Natural killer cell treated with Interleukin-12 subunit alpha and Interleukin-12 subunit beta and Interleukin-15 and Interleukin-18, amount 100 ng/mL, for 72 hours (primary cell): ENCODE measurements around the gene HIF3A. TPM values are rescaled to one million over a fixed set of nuclear protein-coding genes. Genes with fewer than 3 reads are reported as not detected.
"Not testable (repeated sequence)": the region's sequence is repeated elsewhere in the genome, so short reads cannot be mapped to it uniquely, and the experiment has no call there.

Experiments used
- ATAC-seq, 2 donors: fragments of 150-1000 bp; cut with Tn5 transposase in 1 of 2; sonication (Bioruptor Pico), chemical (Tn5 transposase) in 1 of 2; 2 replicates each; pipeline ENCODE4 v1.10.0; 2021
- DNase-seq: peaks from one replicate; pipeline ENCODE4 v3.0.0; 2022; ENCODE audit warnings: low spot score
- H3K27ac Mint-ChIP-seq, 2 donors: 1 replicate in 1 of 2; 2 replicates in 1 of 2; pipeline ENCODE4 v1.8.0; 2022; ENCODE audit warnings: mixed read lengths in 2 of 2, mild to moderate bottlenecking in 1 of 2, moderate library complexity in 1 of 2
- H3K27me3 Mint-ChIP-seq, 2 donors: 1 replicate in 1 of 2; 2 replicates in 1 of 2; pipeline ENCODE4 v1.8.0; 2022; ENCODE audit warnings: mixed read lengths in 2 of 2
- H3K36me3 Mint-ChIP-seq: one replicate; pipeline ENCODE4 v1.8.0; 2022; ENCODE audit warnings: mixed read lengths
- H3K4me1 Mint-ChIP-seq, 2 donors: 1 replicate in 1 of 2; 2 replicates in 1 of 2; pipeline ENCODE4 v1.8.0; 2022; ENCODE audit warnings: low read depth in 2 of 2, mixed read lengths in 2 of 2, mild to moderate bottlenecking in 1 of 2
- H3K4me3 Mint-ChIP-seq: one replicate; pipeline ENCODE4 v1.8.0; 2022; ENCODE audit warnings: mixed read lengths
- H3K9me3 Mint-ChIP-seq: 2 replicates; pipeline ENCODE4 v1.8.0; 2022; ENCODE audit warnings: mixed read lengths
- total RNA-seq, 2 donors: library from RNA; stranded (reverse); gene quantifications; one replicate each; pipeline ENCODE4 v1.2.3, GENCODE V29; 2022

Gene HIF3A
- total RNA-seq, 2 donors from 2014 or later: not detected

DNA sequence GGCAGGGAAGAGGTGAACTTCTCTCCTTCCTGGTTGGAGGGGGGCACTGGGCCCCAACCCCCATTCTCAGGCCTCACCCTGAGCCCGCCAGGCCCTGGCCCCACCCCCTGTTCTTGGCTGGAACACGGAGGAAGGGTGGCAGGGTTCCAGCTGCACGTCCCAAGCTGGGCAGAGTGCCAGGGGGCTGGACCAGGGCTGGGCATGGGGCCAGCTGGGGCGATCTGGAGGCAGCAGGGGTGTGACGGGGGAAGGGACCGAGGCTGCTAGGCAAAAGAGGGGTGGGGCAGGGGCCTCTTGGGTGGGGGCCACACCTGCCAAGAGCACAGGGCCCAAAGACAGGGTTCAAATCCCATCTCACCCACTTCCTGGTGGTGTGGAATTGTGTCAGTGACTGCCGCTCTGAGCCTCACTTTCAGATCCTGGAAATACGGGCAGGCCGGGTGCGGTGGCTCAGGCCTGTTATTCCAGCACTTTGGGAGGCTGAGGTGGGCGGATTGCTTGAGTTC lies 2.2 kb downstream of the HIF3A start:
- Mint-ChIP-seq H3K4me1 (no peaks in the 10 kb centered on the region), H3K9me3 (no peaks in the 10 kb centered on the region), H3K27me3 (peaks cover 19 to 25% of the 10 kb centered on the region in 2 donors), H3K36me3 (no peaks in the 10 kb centered on the region), H3K4me3 (no peak overlapping the region), H3K27ac (no peak overlapping the region)
- ATAC-seq: no peak
- no peak for DNase-seq

DNA sequence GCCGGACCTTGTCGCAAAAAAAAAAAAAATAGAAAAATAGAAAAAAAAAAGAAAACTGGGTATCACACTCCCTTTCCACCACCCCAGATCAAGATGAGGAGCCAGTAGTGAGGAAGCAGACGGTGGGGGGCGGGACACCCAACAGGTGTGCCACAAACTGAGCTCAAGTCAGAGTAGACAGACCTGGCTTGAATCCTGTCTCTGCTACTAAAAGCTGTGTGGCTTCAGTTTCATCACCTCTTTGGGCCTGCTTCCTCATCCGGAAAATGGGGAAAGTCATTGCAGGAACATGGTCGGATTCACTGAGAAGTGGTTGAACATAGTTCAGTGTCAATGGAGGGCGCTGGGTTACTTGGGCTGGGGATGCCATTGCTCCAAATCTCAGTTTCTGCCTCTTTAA lies 2.9 kb downstream of the HIF3A start:
- H3K27ac Mint-ChIP-seq: no peak overlapping the region
- DNase-seq: no peak
- H3K36me3 Mint-ChIP-seq: no peaks in the 10 kb centered on the region
- H3K4me3 Mint-ChIP-seq: no peak overlapping the region
- no peaks in the 10 kb centered on the region for H3K4me1 Mint-ChIP-seq
- no peaks in the 10 kb centered on the region for H3K9me3 Mint-ChIP-seq
- H3K27me3 Mint-ChIP-seq: peaks cover 14 to 19% of the 10 kb centered on the region in 2 donors
- no peak for ATAC-seq

DNA sequence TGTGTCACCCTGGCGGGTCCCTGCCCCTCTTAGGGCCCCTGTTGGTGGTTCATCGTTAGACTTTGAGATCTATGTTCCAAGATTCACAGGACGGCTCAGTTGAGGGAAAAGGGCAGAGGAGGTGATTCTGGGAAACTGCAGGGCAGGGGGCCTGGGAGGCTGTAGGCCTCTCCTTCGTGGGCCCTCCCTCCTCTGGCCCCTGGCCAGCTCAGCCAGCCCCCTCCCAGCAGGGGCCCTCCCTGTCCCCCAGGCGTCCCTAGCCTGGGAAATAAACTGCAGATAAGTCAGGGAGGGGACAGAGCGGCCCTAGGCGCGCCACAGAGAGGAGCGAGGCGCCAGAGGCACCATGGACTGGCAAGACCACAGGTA lies 6.5 kb downstream of the HIF3A start:
- no peak overlapping the region for H3K27ac Mint-ChIP-seq
- peaks cover 3% of the 10 kb centered on the region for H3K9me3 Mint-ChIP-seq
- ATAC-seq: no peak
- H3K27me3 Mint-ChIP-seq: no peaks in the 10 kb centered on the region
- DNase-seq: no peak
- H3K4me3 Mint-ChIP-seq: no peak overlapping the region
- H3K36me3 Mint-ChIP-seq: peaks cover 5% of the 10 kb centered on the region
- H3K4me1 Mint-ChIP-seq: no peaks in the 10 kb centered on the region

DNA sequence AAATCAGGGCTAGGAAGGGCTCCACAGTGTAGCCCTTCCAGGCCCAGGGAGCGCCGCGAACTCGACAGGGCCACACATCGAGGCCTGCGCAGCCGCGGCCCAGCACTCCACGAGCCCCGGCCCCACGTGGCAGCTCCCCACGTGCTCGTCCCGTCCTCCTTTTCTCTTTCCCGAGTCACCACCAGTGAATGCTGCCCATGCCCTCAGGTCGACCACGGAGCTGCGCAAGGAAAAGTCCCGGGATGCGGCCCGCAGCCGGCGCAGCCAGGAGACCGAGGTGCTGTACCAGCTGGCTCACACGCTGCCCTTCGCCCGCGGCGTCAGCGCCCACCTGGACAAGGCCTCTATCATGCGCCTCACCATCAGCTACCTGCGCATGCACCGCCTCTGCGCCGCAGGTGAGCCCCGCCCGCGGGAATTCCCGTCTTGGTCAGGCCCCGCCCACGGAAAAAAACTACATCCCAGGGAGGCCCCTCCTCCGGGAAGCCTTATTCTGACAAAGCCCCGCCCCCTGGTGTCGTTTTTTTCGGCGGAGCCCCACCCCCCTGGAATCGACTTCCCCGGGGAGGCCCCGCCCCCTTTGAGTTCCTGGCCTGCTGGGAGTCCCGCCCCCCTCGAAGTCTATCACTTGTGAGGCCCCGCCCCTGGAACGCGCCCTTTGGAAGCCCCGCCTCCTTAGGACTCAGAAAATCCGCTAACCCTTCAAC lies 7.0 kb downstream of the HIF3A start:
- Mint-ChIP-seq H3K36me3 (peaks cover 5% of the 10 kb centered on the region), H3K27me3 (no peaks in the 10 kb centered on the region), H3K4me1 (no peaks in the 10 kb centered on the region), H3K27ac (no peak overlapping the region), H3K4me3 (no peak overlapping the region), H3K9me3 (peaks cover 3% of the 10 kb centered on the region)
- DNase-seq (no peak), ATAC-seq (no peak)

DNA sequence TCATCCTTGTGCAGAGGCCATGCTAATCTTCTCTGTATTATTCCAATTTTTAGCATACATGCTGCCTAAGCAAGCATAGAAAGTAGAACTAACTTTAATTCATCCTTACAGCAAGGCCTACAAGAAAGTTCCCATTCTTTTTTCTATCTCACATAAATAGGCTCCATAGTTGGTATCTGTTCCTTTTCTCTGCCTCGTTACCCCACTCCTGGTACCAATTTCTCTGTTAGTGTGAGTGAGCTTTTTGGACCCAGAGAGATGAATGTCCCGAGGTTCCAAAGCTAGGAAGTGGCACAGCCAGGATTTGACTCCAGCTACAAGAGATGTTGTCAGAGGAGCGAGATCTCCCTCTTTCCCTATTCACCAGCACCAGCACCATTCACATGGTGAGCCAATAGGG lies 9.7 kb downstream of the HIF3A start:
- Mint-ChIP-seq H3K27ac (no peak overlapping the region), H3K4me1 (no peaks in the 10 kb centered on the region), H3K36me3 (peaks cover 5% of the 10 kb centered on the region), H3K27me3 (peaks cover 0 to 4% of the 10 kb centered on the region in 2 donors), H3K4me3 (no peak overlapping the region), H3K9me3 (peaks cover 3% of the 10 kb centered on the region)
- DNase-seq (no peak), ATAC-seq (no peak)

DNA sequence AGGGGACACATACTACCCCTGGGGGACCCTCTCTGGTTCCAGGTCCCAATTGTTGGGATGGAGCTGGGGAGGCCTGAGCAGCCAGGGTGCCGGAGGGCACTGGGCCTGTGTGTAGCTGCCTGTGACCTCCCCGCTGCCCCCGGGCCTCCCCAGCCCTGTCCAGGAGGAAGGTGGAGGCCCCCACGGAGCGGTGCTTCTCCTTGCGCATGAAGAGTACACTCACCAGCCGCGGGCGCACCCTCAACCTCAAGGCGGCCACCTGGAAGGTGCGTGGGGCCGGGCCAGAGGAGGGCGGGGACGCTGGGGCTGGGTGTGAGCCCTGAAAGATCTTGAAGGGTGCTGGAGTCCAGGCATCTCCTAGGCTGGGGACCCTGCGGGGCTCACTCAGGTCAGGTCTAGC lies 11.7 kb downstream of the HIF3A start:
- no peaks in the 10 kb centered on the region for H3K4me1 Mint-ChIP-seq
- H3K27ac Mint-ChIP-seq: no peak overlapping the region
- no peak overlapping the region for H3K4me3 Mint-ChIP-seq
- peaks cover 3% of the 10 kb centered on the region for H3K9me3 Mint-ChIP-seq
- peaks cover 0 to 4% of the 10 kb centered on the region in 2 donors for H3K27me3 Mint-ChIP-seq
- peak in 1 of 2 donors; percentile 32 for ATAC-seq
- H3K36me3 Mint-ChIP-seq: peaks cover 5% of the 10 kb centered on the region
- no peak for DNase-seq

DNA sequence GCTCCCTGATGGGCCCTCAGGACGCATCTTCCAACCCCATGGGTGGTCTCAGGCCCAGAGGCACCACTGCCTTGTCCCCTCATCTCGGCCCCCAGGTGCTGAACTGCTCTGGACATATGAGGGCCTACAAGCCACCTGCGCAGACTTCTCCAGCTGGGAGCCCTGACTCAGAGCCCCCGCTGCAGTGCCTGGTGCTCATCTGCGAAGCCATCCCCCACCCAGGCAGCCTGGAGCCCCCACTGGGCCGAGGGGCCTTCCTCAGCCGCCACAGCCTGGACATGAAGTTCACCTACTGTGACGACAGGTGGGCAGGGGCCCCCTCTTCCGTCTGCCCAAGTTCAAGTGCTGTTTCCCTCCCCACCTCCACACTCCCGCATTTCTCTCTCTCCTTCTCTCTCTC lies 12.2 kb downstream of the HIF3A start:
- Mint-ChIP-seq H3K27me3 (peaks cover 0 to 4% of the 10 kb centered on the region in 2 donors), H3K4me1 (no peaks in the 10 kb centered on the region), H3K9me3 (peaks cover 3% of the 10 kb centered on the region), H3K27ac (no peak overlapping the region), H3K4me3 (no peak overlapping the region), H3K36me3 (peaks cover 5% of the 10 kb centered on the region)
- ATAC-seq: no peak
- DNase-seq: no peak

DNA sequence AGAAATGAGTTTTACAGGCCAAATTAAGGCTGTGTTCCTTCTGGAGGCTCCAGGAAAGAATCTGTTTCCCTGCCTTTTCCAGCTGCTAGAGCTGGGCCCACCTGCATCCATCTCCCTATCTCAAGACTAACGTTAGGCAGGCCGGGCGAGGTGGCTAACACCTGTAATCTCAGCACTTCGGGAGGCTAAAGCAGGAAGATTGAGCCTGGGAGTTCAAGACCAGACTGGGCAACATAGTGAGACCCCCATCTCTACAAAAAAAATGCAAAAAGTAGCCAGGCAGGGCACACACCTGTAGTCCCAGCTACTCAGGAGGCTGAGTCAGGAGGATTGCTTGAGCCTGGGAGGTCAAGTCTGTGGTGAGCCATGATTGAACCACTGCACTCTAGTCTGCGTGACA lies 14.6 kb downstream of the HIF3A start:
- Mint-ChIP-seq H3K36me3 (no peaks in the 10 kb centered on the region), H3K4me3 (no peak overlapping the region), H3K27me3 (peaks cover 0 to 4% of the 10 kb centered on the region in 2 donors), H3K4me1 (no peaks in the 10 kb centered on the region), H3K9me3 (no peaks in the 10 kb centered on the region), H3K27ac (no peak overlapping the region)
- DNase-seq (no peak), ATAC-seq (no peak)

DNA sequence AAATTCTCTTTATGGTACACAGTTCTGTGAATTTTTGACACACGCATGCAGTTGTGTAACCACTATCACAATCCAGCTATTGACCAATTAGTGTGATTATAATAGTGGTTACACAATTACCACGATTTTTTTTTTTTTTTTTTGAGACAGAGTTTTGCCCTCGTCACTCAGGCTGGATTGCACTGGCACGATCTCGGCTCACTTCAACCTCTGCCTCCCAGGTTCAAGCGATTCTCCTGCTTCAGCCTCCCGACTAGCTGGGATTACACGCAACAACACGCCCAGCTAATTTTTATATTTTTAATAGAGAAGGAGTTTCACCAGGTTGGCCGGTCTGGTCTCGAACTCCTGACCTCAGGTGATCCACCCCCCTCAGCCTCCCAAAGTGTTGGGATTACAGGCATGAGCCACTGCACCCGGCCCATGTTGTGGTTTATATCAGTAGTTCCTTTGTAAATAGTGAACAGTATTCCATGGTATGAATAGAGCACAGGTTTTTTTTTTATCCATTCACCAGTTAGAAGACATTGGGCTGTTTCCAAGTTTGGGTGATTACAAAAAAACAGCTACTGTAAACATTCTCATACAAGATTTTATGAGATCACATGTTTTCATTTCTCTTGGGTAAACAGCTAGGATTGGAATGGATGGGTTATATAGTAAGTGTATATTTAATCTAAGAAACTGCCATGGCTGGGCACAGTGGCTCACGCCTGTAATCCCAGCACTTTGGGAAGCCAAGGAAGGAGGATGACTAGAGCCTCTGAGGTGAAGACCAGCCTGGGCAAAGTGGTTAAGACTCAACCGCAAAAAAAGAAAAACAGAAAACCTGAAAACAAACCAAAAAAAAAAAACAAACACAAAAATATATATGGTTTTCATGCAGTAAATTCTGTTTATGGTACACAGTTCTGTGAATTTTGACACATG lies 17.0 kb downstream of the HIF3A start:
- not testable (repeated sequence) for H3K36me3 Mint-ChIP-seq, H3K9me3 Mint-ChIP-seq, ATAC-seq, H3K4me1 Mint-ChIP-seq, DNase-seq, H3K27ac Mint-ChIP-seq, H3K4me3 Mint-ChIP-seq, H3K27me3 Mint-ChIP-seq

DNA sequence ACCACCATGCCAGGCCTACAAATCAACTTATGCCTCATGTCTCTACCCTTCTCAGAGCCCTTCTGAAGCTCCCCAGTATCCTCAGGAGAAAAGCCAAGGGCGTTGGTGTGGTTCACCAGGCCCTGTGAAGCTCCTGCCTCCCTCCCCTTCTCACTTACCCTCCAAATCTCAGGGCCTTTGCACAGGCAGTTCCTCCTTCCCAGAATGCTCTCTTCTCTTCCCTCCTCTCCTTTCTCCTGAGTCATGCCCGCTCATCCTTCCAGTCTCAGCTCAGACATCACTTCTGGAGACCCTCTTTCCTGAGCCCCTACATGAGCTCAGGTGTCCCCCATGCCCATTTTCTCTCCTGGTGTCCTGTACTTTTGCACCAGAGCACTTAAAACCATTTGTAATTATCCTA lies 20.5 kb downstream of the HIF3A start:
- DNase-seq (no peak), ATAC-seq (no peak)
- Mint-ChIP-seq H3K27ac (no peak overlapping the region), H3K36me3 (no peaks in the 10 kb centered on the region), H3K4me3 (no peak overlapping the region), H3K9me3 (no peaks in the 10 kb centered on the region), H3K27me3 (no peaks in the 10 kb centered on the region), H3K4me1 (no peaks in the 10 kb centered on the region)

DNA sequence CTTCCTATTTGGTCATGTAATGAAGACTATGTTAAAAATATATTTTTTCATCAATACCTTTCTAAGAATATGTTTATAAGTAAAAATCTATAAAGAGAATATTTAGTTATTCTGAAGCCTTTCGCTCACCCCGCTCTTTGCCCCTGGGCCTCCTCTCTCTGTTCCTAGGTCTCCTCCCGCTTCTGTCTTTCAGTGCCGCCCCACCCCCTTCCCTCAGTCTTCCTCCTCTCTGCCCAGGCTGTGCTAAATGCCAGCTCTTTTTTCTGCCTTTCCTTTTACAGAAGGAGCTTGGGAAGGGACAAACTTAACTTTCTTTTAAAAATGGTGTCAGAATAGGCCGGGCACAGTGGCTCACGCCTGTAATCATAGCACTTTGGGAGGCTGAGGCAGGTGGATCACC lies 22.8 kb downstream of the HIF3A start:
- ATAC-seq: no peak
- no peak overlapping the region for H3K27ac Mint-ChIP-seq
- H3K27me3 Mint-ChIP-seq: no peaks in the 10 kb centered on the region
- H3K4me3 Mint-ChIP-seq: no peak overlapping the region
- H3K36me3 Mint-ChIP-seq: no peaks in the 10 kb centered on the region
- no peaks in the 10 kb centered on the region for H3K9me3 Mint-ChIP-seq
- H3K4me1 Mint-ChIP-seq: no peaks in the 10 kb centered on the region
- no peak for DNase-seq

DNA sequence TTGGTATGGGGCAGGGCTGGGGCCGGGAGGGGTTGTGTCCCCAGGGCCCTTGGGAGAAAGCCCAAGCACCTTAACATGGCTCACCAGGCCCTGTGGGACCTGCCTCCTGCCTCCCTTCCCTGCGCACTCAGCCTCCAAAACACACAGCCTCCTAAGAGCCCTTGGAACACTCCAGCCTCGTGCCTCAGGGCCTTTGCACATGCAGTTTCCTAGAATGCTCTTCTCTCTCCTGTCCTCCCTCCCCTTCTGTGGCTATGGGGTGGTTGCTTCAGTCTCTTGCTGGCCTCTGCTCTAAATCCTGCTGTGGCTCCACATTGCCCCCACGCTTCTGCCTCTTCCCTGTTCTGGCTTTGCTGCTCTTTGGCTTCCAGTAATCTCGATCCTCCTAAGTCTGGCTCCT lies 23.7 kb downstream of the HIF3A start:
- Mint-ChIP-seq H3K4me1 (no peaks in the 10 kb centered on the region), H3K27me3 (no peaks in the 10 kb centered on the region), H3K27ac (no peak overlapping the region), H3K36me3 (no peaks in the 10 kb centered on the region), H3K4me3 (no peak overlapping the region), H3K9me3 (no peaks in the 10 kb centered on the region)
- peak in 1 of 2 donors; percentile 31 for ATAC-seq
- DNase-seq: no peak

DNA sequence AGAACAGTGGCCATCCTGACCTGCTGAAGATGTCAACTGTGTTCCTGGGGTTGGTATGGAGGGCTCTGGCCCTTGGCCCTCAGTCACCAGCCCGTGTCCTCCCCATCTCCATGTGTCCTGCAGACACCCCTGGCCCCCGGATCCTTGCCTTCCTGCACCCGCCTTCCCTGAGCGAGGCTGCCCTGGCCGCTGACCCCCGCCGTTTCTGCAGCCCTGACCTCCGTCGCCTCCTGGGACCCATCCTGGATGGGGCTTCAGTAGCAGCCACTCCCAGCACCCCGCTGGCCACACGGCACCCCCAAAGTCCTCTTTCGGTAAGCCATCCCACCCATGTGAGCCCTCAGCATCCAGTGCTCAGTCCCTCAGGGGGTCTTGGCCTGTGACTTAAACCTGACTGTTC lies 24.8 kb downstream of the HIF3A start:
- no peaks in the 10 kb centered on the region for H3K36me3 Mint-ChIP-seq
- no peaks in the 10 kb centered on the region for H3K27me3 Mint-ChIP-seq
- H3K4me3 Mint-ChIP-seq: no peak overlapping the region
- H3K9me3 Mint-ChIP-seq: no peaks in the 10 kb centered on the region
- no peaks in the 10 kb centered on the region for H3K4me1 Mint-ChIP-seq
- ATAC-seq (peak in 1 of 2 donors; percentile 24), DNase-seq (no peak)
- no peak overlapping the region for H3K27ac Mint-ChIP-seq

DNA sequence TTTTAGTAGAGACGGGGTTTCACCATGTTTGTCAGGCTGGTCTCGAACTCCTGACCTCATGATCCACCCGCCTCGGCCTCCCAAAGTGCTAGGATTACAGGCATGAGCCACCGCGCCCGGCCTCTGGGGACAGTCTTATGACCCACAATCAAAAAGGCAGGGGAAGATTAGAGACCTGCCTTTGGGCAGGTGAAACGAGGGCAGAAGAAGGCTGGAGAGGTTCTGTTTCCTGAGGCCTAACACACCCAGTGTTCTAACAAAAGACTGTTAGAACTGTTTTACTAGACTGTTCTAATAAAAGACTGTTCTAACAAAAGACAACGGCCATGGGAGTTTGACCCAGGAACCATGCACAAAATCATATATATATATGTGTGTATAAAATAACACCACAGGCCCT lies 26.4 kb downstream of the HIF3A start:
- not testable (repeated sequence) for ATAC-seq, H3K9me3 Mint-ChIP-seq, H3K36me3 Mint-ChIP-seq, H3K4me1 Mint-ChIP-seq, H3K4me3 Mint-ChIP-seq, H3K27ac Mint-ChIP-seq, DNase-seq, H3K27me3 Mint-ChIP-seq
